Thymus (tissue), 11 donors: ENCODE measurements around the gene DOCK1. TPM values are rescaled to one million over a fixed set of nuclear protein-coding genes. Genes with fewer than 3 reads are reported as not detected.

Source experiments
- DNase-seq, 9 donors: peaks; one replicate each; pipeline ENCODE4 v3.0.0-alpha.2; 2013; ENCODE audit warnings: low spot score in 9 of 9, low read depth in 6 of 9, missing footprints in 1 of 9
- H3K27ac ChIP-seq, 2 donors: one replicate each; pipeline ENCODE4 v1.5.1; 2013; ENCODE audit warnings: control low read depth in 1 of 2, low read depth in 1 of 2, low read length in 1 of 2, mild to moderate bottlenecking in 1 of 2, moderate library complexity in 1 of 2
- H3K27me3 ChIP-seq, 2 donors: one replicate each; pipeline ENCODE4 v1.5.1; 2013; ENCODE audit warnings: low read length in 1 of 2; ENCODE audit not compliant: control insufficient read depth in 2 of 2, insufficient read depth in 1 of 2
- H3K36me3 ChIP-seq, 2 donors: one replicate each; pipeline ENCODE4 v1.5.1; 2013; ENCODE audit warnings: low read length in 1 of 2, mild to moderate bottlenecking in 1 of 2, moderate library complexity in 1 of 2; ENCODE audit not compliant: control insufficient read depth in 2 of 2, insufficient read depth in 2 of 2
- H3K4me1 ChIP-seq, 2 donors: one replicate each; pipeline ENCODE4 v1.5.1; 2013; ENCODE audit warnings: low read length in 2 of 2; ENCODE audit not compliant: control insufficient read depth in 2 of 2, insufficient read depth in 2 of 2
- H3K4me3 ChIP-seq, 2 donors: one replicate each; pipeline ENCODE4 v1.5.1; 2013; ENCODE audit warnings: low read length in 2 of 2, control low read depth in 1 of 2, mild to moderate bottlenecking in 1 of 2
- H3K9me3 ChIP-seq, 2 donors: one replicate each; pipeline ENCODE4 v1.5.1; 2013; ENCODE audit warnings: low read length in 1 of 2, mild to moderate bottlenecking in 1 of 2; ENCODE audit not compliant: control insufficient read depth in 2 of 2, insufficient read depth in 1 of 2
- WGBS: extraction: QIAGEN DNeasy Blood & Tissue Kit; methylation state at CpG from one replicate; pipeline ENCODE4 v1.1.7; 2013; 5-methylcytosine and 5-hydroxymethylcytosine counted together
- polyA plus RNA-seq: library from polyadenylated mRNA; stranded (reverse); fragments of 200-250 nt; gene quantifications from one replicate; pipeline ENCODE4 v1.2.3, GENCODE V29; 2013
- total RNA-seq: library from RNA; stranded (reverse); fragments of 120-200 nt; gene quantifications from one replicate; pipeline ENCODE4 v1.2.4, GENCODE V29; 2013
- donor health status: healthy.

DOCK1 gene
- total and polyA plus RNA-seq, 2 donors = 10.2 to 11.7 TPM

- whole genome bisulfite sequencing = 95% methylated on average over 10 of the region's 10 CpGs
- H3K36me3 ChIP-seq = no peaks in the 10 kb centered on the region
- H3K27ac ChIP-seq = no peak overlapping the region
- H3K27me3 ChIP-seq = no peaks in the 10 kb centered on the region
- no peak for DNase-seq
- no peaks in the 10 kb centered on the region for H3K4me1 ChIP-seq
- no peak overlapping the region for H3K4me3 ChIP-seq
- no peaks in the 10 kb centered on the region for H3K9me3 ChIP-seq
Measured at GRCh38 chr10:127081851-127082345, 176.7 kb downstream of the DOCK1 start.

DNA sequence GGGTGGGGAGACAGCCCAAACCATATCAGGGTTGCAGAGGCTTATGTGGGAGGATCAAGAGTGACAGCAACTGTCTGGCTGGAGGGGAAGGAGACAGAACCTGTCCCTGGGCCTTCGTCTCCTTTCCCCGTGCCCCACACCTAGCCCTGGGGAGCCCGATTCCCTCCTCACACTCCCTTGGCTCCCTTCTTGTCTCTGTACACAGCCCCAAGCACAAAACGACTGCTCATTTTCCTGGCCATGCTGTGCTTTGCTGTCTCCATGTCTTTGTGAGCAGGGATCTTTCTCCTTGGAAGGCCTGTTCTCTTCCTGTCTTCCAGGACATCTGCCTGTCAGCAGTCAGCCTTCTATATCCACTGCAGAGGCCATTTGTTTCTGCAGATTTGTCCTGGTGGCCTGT, 177.4 kb downstream of the DOCK1 start:
- Histone ChIP-seq H3K27ac (no peak overlapping the region), H3K9me3 (no peaks in the 10 kb centered on the region), H3K4me3 (no peak overlapping the region), H3K27me3 (no peaks in the 10 kb centered on the region), H3K4me1 (no peaks in the 10 kb centered on the region), H3K36me3 (no peaks in the 10 kb centered on the region)
- DNase-seq = no peak
- 70% methylated on average over 4 of the region's 4 CpGs for WGBS

- Histone ChIP-seq H3K4me1 (no peaks in the 10 kb centered on the region), H3K36me3 (no peaks in the 10 kb centered on the region), H3K9me3 (no peaks in the 10 kb centered on the region), H3K27me3 (no peaks in the 10 kb centered on the region), H3K27ac (no peak overlapping the region), H3K4me3 (no peak overlapping the region)
- 75% methylated on average over 5 of the region's 5 CpGs for WGBS
- DNase-seq = no peak
Measured at GRCh38 chr10:127085957-127086356, 180.7 kb downstream of the DOCK1 start.

DNA sequence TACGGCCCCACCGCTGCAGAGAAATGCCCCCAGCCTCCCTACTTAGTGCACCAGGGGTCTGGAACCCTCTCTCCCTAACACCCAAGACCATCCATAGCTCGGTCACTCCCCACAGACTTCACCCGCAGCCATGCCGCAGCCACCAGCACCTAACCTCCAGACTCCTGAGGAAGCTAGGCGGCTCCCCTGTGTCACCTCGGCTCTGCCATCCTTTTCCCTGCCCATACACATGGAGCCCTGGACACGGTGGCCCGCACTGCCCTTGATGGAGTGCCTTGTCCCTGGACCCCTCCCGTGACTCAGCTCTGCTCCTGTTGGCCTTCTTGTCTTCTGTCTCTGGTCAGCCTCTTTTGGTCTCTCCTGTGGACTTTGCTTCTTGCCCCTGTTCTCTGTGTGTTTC, 183.7 kb downstream of the DOCK1 start:
- Histone ChIP-seq H3K27me3 (no peaks in the 10 kb centered on the region), H3K4me1 (no peaks in the 10 kb centered on the region), H3K27ac (no peak overlapping the region), H3K9me3 (no peaks in the 10 kb centered on the region), H3K36me3 (no peaks in the 10 kb centered on the region), H3K4me3 (no peak overlapping the region)
- 98% methylated on average over 10 of the region's 10 CpGs for WGBS
- DNase-seq = no peak

DNA sequence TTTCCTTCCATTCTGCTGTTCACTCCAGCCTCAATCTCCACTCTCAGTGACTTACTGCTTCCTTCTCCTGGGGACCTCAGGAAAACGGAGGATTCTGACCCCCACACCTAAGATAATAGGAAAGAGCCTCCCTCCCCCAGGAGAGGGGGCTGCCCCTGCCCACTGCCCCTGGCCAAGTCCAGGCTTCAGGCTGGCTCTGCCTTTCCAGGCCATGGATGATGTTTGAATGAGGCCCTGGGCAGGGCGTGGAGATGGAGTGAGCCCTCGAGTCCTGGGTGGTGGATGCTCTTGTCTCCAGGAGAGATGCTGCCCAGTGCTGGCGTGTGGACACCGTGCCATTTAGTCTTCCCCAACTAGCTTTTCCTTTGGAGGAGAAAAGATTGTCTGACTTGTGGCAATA, 184.2 kb downstream of the DOCK1 start:
- H3K9me3 ChIP-seq = no peaks in the 10 kb centered on the region
- no peak for DNase-seq
- 96% methylated on average over 5 of the region's 5 CpGs for WGBS

DNA sequence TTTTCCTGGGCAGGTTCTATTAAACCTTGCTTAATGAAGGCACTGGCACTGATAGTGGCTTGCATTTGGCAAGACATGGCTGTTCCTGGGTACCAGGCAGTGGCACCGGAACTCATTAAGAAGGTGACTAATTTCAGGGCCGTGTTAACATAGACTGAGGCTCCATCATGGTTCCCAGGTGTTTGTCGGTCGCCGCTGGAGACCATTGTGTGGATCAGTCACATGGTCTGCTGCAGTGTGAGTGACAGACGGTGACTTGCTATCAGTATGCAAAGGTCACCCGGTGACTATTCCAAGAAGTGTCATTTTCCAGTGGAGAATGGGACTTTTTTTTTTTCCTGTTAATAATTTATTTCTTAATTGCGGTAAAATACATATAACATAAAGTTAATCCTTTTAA, 184.9 kb downstream of the DOCK1 start:
- Histone ChIP-seq H3K27ac (no peak overlapping the region), H3K9me3 (no peaks in the 10 kb centered on the region), H3K4me1 (no peaks in the 10 kb centered on the region), H3K36me3 (no peaks in the 10 kb centered on the region), H3K4me3 (no peak overlapping the region), H3K27me3 (no peaks in the 10 kb centered on the region)
- 99% methylated on average over 8 of the region's 8 CpGs for WGBS
- DNase-seq = no peak

More for the DNA sequence above, 184.2 kb downstream of the DOCK1 start:
- H3K27me3 ChIP-seq = no peaks in the 10 kb centered on the region
- H3K4me1 ChIP-seq = no peaks in the 10 kb centered on the region
- H3K36me3 ChIP-seq = no peaks in the 10 kb centered on the region
- no peak overlapping the region for H3K4me3 ChIP-seq
- no peak overlapping the region for H3K27ac ChIP-seq

GRCh38 chr10:127091354-127091753, 186.1 kb downstream of the DOCK1 start:
- WGBS = 97% methylated on average over 7 of the region's 7 CpGs
- H3K36me3 ChIP-seq = no peaks in the 10 kb centered on the region
- no peak overlapping the region for H3K4me3 ChIP-seq
- no peaks in the 10 kb centered on the region for H3K27me3 ChIP-seq
- H3K4me1 ChIP-seq = no peaks in the 10 kb centered on the region
- no peak for DNase-seq
- no peak overlapping the region for H3K27ac ChIP-seq
- no peaks in the 10 kb centered on the region for H3K9me3 ChIP-seq

- Histone ChIP-seq H3K36me3 (no peaks in the 10 kb centered on the region), H3K4me3 (no peak overlapping the region)
- 62% methylated on average over 9 of the region's 9 CpGs for WGBS
Measured at GRCh38 chr10:127092916-127093315, 187.7 kb downstream of the DOCK1 start.

GRCh38 chr10:127094984-127095383, 189.8 kb downstream of the DOCK1 start:
- no peak overlapping the region for H3K27ac ChIP-seq
- H3K36me3 ChIP-seq = no peaks in the 10 kb centered on the region
- H3K4me3 ChIP-seq = no peak overlapping the region
- no peaks in the 10 kb centered on the region for H3K4me1 ChIP-seq
- WGBS = 98% methylated on average over 4 of the region's 4 CpGs
- no peaks in the 10 kb centered on the region for H3K9me3 ChIP-seq
- no peak for DNase-seq
- H3K27me3 ChIP-seq = no peaks in the 10 kb centered on the region

More at GRCh38 chr10:127092916-127093315, 187.7 kb downstream of the DOCK1 start:
- Histone ChIP-seq H3K4me1 (no peaks in the 10 kb centered on the region), H3K27me3 (no peaks in the 10 kb centered on the region), H3K9me3 (no peaks in the 10 kb centered on the region), H3K27ac (no peak overlapping the region)
- DNase-seq = no peak
